Measurements from ENCODE around the gene ANXA6. TPM values are rescaled to one million over a fixed set of nuclear protein-coding genes. Genes with fewer than 3 reads are reported as not detected.
"Not testable (repeated sequence)": the region's sequence is repeated elsewhere in the genome, so short reads cannot be mapped to it uniquely, and the experiment has no call there.

The ANXA6 gene
- total and polyA plus RNA-seq, 10 of the 15 experiments (the other 5 are each of a cell fraction or from before 2014, with no cell fraction given), result 44.0 to 571 (median 465) TPM

DNA sequence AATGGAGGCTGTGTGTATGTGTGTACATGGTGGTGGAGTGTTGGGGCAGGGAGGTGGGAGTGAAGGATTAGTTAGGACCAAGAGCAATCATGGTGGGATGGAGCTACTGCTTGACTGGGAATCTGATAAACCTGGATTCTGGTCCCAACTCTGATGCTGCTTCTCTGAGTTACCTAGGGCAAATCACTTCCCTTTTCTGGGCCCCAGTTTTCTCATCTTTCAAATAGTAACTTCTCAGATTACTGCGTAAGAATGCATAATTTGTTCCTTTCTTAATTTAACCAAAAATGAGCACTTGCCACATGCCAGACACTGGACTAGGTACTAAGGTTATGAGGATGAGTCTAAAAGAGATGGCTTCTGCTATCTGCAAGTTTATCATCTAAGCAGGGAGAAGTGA is 20.8 kb upstream of the ANXA6 start:
- WGBS (ENCODE audit: insufficient coverage, insufficient replicate concordance, low lambda C conversion rate, missing lambda C conversion rate), result 100% methylated on average over 1 of the region's 1 CpG
- ChIA-PET CTCF (interaction anchor here (1.0 to 5.1 kb wide), 3 partner anchors 8 to 126 kb away, joined by 3 to 29 read pairs (median 5); no protein-coding TSS in a partner anchor), SMC1A (ENCODE audit: uncharacterized antibody, unreplicated experiment) (interaction anchor here (1.2 to 2.3 kb wide), 3 partner anchors 13 to 35 kb away, joined by 3 to 12 read pairs (median 4); no protein-coding TSS in a partner anchor), POLR2A (interaction anchor here (0.6 kb wide), 1 partner anchor 59 kb away, joined by 3 read pairs; no protein-coding TSS in a partner anchor), RAD21 (ENCODE audit: unreplicated experiment) (no interaction called here)
- Histone ChIP-seq H3K36me3 (ENCODE audit: control insufficient read depth in 2 of 2, insufficient read depth in 2 of 2, low read length in 1 of 2) (peaks cover 10 to 15% of the 10 kb centered on the region in 2 experiments), H3K4me2 (ENCODE audit: control insufficient read depth, insufficient read depth) (no peak overlapping the region), H2AFZ (ENCODE audit: control insufficient read depth, low read depth, low read length) (no peak overlapping the region), H3K4me3 (no peak overlapping the region), H3K9ac (ENCODE audit: control insufficient read depth, insufficient read depth, low read length) (no peak overlapping the region), H3K9me3 (replicated peaks; ENCODE audit: control insufficient read depth, insufficient read depth, low read length) (no peaks in the 10 kb centered on the region), H3K27ac (ENCODE audit: control insufficient read depth, insufficient read depth) (no peak overlapping the region), H4K20me1 (ENCODE audit: control insufficient read depth, insufficient read depth) (no peaks in the 10 kb centered on the region), H3K27me3 (replicated peaks in 1 of 2; ENCODE audit: control insufficient read depth in 2 of 2, insufficient read depth in 2 of 2, low read length in 1 of 2) (no peaks in the 10 kb centered on the region), H3K4me1 (ENCODE audit: control insufficient read depth, insufficient read depth, low read length) (no peaks in the 10 kb centered on the region), H3K79me2 (ENCODE audit: control insufficient read depth, insufficient read depth, low read length) (no peaks in the 10 kb centered on the region)
- no peak for FAIRE-seq
- BruUV-seq (replicated peaks), result no TSS peak
- no peak for ATAC-seq
- DNase-seq (ENCODE audit: low read depth, low spot score), result no peak
- in situ Hi-C loops (cut with MboI), result no loop called here
- no peak for TF ChIP-seq USF2 (IDR thresholded peaks at IDR 0.05; ENCODE audit: borderline replicate concordance, low read depth, low read length)
- no peak; the same call in 1 of the 2 replicates for TF ChIP-seq POLR2A (IDR thresholded peaks at IDR 0.05; ENCODE audit: low read depth, low read length)
- TF ChIP-seq, protein P1, sequence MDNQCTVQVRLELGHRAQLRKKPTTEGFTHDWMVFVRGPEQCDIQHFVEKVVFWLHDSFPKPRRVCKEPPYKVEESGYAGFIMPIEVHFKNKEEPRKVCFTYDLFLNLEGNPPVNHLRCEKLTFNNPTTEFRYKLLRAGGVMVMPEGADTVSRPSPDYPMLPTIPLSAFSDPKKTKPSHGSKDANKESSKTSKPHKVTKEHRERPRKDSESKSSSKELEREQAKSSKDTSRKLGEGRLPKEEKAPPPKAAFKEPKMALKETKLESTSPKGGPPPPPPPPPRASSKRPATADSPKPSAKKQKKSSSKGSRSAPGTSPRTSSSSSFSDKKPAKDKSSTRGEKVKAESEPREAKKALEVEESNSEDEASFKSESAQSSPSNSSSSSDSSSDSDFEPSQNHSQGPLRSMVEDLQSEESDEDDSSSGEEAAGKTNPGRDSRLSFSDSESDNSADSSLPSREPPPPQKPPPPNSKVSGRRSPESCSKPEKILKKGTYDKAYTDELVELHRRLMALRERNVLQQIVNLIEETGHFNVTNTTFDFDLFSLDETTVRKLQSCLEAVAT (IDR thresholded peaks at IDR 0.05), result no peak
- intact Hi-C loops (cut with micrococcal nuclease; ENCODE audit: unreplicated experiment), result no loop called here

DNA sequence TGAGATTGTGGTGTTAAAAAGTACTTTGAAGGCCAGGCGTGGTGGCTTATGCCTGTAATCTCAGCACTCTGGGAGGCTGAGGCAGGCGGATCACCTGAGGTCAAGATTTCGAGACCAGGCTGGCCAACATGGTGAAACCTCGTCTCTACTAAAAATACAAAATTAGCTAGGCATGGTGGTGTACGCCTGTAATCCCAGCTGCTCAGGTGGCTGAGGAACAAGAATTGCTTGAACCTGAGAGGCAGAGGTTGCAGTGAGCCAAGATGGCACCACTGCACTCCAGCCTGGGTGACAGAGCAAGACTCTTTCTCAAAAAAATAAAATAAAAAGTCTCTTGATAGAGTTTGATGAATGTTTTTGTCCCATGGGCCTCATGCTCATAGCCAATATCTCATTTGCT is 18.7 kb upstream of the ANXA6 start:
- H3K27me3 ChIP-seq (replicated peaks in 1 of 2; ENCODE audit: control insufficient read depth in 2 of 2, insufficient read depth in 2 of 2, low read length in 1 of 2); H3K9me3 ChIP-seq (replicated peaks; ENCODE audit: control insufficient read depth, insufficient read depth, low read length); intact Hi-C loops (cut with micrococcal nuclease; ENCODE audit: unreplicated experiment); H3K9ac ChIP-seq (ENCODE audit: control insufficient read depth, insufficient read depth, low read length); H3K4me2 ChIP-seq (ENCODE audit: control insufficient read depth, insufficient read depth); DNase-seq (ENCODE audit: low read depth, low spot score); H3K79me2 ChIP-seq (ENCODE audit: control insufficient read depth, insufficient read depth, low read length); H3K4me3 ChIP-seq; H2AFZ ChIP-seq (ENCODE audit: control insufficient read depth, low read depth, low read length); H3K27ac ChIP-seq (ENCODE audit: control insufficient read depth, insufficient read depth); RAD21 ChIA-PET (ENCODE audit: unreplicated experiment); FAIRE-seq; H4K20me1 ChIP-seq (ENCODE audit: control insufficient read depth, insufficient read depth); in situ Hi-C loops (cut with MboI); POLR2A ChIA-PET; H3K4me1 ChIP-seq (ENCODE audit: control insufficient read depth, insufficient read depth, low read length); ATAC-seq; BruUV-seq (replicated peaks): not testable (repeated sequence)
- CTCF ChIA-PET, result interaction anchor here (5.1 kb wide), 1 partner anchor 11 kb away, joined by 29 read pairs; no protein-coding TSS in a partner anchor
- 73% methylated on average over 5 of the region's 5 CpGs for WGBS (ENCODE audit: insufficient coverage, insufficient replicate concordance, low lambda C conversion rate, missing lambda C conversion rate)
- peaks cover 3 to 11% of the 10 kb centered on the region in 2 experiments for H3K36me3 ChIP-seq (ENCODE audit: control insufficient read depth in 2 of 2, insufficient read depth in 2 of 2, low read length in 1 of 2)
- SMC1A ChIA-PET (ENCODE audit: uncharacterized antibody, unreplicated experiment), result interaction anchor here (0.6 to 1.6 kb wide), 3 partner anchors 8 to 62 kb away, joined by 3 to 8 read pairs (median 3); no protein-coding TSS in a partner anchor
